ENCODE measurements around the gene YJU2. TPM values are rescaled to one million over a fixed set of nuclear protein-coding genes. Genes with fewer than 3 reads are reported as not detected.

The YJU2 gene
- total and polyA plus RNA-seq, 2 of the 13 experiments (the other 11 are each of a cell fraction or from before 2014, with no cell fraction given) = 9.3 to 17.9 TPM

GRCh38 chr19:4224470-4224869 lies 22.4 kb upstream of the YJU2 start (continued):
- TF ChIP-seq ZNF646 (CRISPR knock-in tag; IDR thresholded peaks at IDR 0.05) = no peak
- TF ChIP-seq ZNF775 (CRISPR knock-in tag; IDR thresholded peaks at IDR 0.05; ENCODE audit: borderline replicate concordance) = no peak
- no peak for TF ChIP-seq ZXDC (CRISPR knock-in tag; IDR thresholded peaks at IDR 0.05)
- TF ChIP-seq ZNF24 (IDR thresholded peaks at IDR 0.05) = no peak
- no peak for TF ChIP-seq PCBP2 (optimal IDR thresholded peaks at IDR 0.05; ENCODE audit: low read depth, low read length, poor library complexity, severe bottlenecking)
- no peak for TF ChIP-seq MYPOP (CRISPR knock-in tag; IDR thresholded peaks at IDR 0.05)
- TF ChIP-seq GZF1 (CRISPR knock-in tag; IDR thresholded peaks at IDR 0.05) = no peak
- TF ChIP-seq SIN3A (IDR thresholded peaks at IDR 0.05; ENCODE audit: borderline replicate concordance, low read depth, low read length) = no peak
- TF ChIP-seq ZNF670 (CRISPR knock-in tag; IDR thresholded peaks at IDR 0.05; ENCODE audit: borderline replicate concordance) = no peak
- no peak for TF ChIP-seq ZNF18 (CRISPR knock-in tag; IDR thresholded peaks at IDR 0.05; ENCODE audit: insufficient replicate concordance)
- TF ChIP-seq ZNF576 (CRISPR knock-in tag; IDR thresholded peaks at IDR 0.05) = no peak
- TF ChIP-seq BHLHE40 (IDR thresholded peaks at IDR 0.05; ENCODE audit: low read length) = no peak
- TF ChIP-seq DNMT1 (CRISPR knock-in tag; IDR thresholded peaks at IDR 0.05) = no peak
- TF ChIP-seq U2AF2 (IDR thresholded peaks at IDR 0.05; ENCODE audit: low read depth, low read length) = no peak
